Measurements from ENCODE around the gene NOS1AP.

GRCh38 chr1:162252214-162252613 lies 182.7 kb downstream of the NOS1AP start:
- TF ChIP-seq ZNF8 (CRISPR knock-in tag; IDR thresholded peaks at IDR 0.05) (no peak), SNAI2 (CRISPR knock-in tag; IDR thresholded peaks at IDR 0.05) (no peak), PATZ1 (CRISPR knock-in tag; IDR thresholded peaks at IDR 0.05; ENCODE audit: borderline replicate concordance) (no peak), ZFP3 (CRISPR knock-in tag; IDR thresholded peaks at IDR 0.05) (no peak), ARNTL (CRISPR knock-in tag; IDR thresholded peaks at IDR 0.05; ENCODE audit: borderline replicate concordance, low read depth) (no peak), GLIS3 (CRISPR knock-in tag; IDR thresholded peaks at IDR 0.05) (no peak), ISL1 (CRISPR knock-in tag; IDR thresholded peaks at IDR 0.05) (no peak), ESRRG (CRISPR knock-in tag; IDR thresholded peaks at IDR 0.05) (no peak), TSHZ2 (CRISPR knock-in tag; IDR thresholded peaks at IDR 0.05) (no peak), TOX (CRISPR knock-in tag; IDR thresholded peaks at IDR 0.05; ENCODE audit: borderline replicate concordance) (no peak)

All from SK-N-SH treated with all-trans-retinoic acid at 6 μM for 48 hours (cell line).